ENCODE measurements around the gene POTEJ. TPM values are rescaled to one million over a fixed set of nuclear protein-coding genes. Genes with fewer than 3 reads are reported as not detected.
"Not testable (repeated sequence)": the region's sequence is repeated elsewhere in the genome, so short reads cannot be mapped to it uniquely, and the experiment has no call there.

POTEJ gene
- total and polyA plus RNA-seq, 2 experiments from 2014 or later = not detected

GRCh38 chr2:130582970-130583369 lies 28.3 kb upstream of the POTEJ start:
- H2AFZ ChIP-seq; H3K36me3 ChIP-seq (ENCODE audit: low read depth); H3K4me2 ChIP-seq (ENCODE audit: unreplicated experiment); H3K79me2 ChIP-seq (ENCODE audit: insufficient read depth); DNase-seq; in situ Hi-C loops (cut with MboI); H3K4me1 ChIP-seq (ENCODE audit: insufficient read depth); H3K4me3 ChIP-seq; H4K20me1 ChIP-seq (ENCODE audit: insufficient read depth); H3F3A ChIP-seq (ENCODE audit: insufficient read depth); H3K9me2 ChIP-seq (ENCODE audit: insufficient read depth); H3K9ac ChIP-seq; H3K27me3 ChIP-seq (replicated peaks; ENCODE audit: insufficient read depth); H3K27ac ChIP-seq; H3K9me3 ChIP-seq (ENCODE audit: low read depth): not testable (repeated sequence)
- WGBS, 2 experiments (ENCODE audit: low coverage in 1 of 2, low lambda C conversion rate in 2 of 2, missing lambda C conversion rate in 2 of 2) = 19 to 27% methylated on average over 4 to 5 of the region's 7 CpGs

- H3K4me1 ChIP-seq (ENCODE audit: insufficient read depth); H3K9me2 ChIP-seq (ENCODE audit: insufficient read depth); H3K27ac ChIP-seq; H3K9ac ChIP-seq; H3K36me3 ChIP-seq (ENCODE audit: low read depth); H3K4me3 ChIP-seq; H2AFZ ChIP-seq; H3K79me2 ChIP-seq (ENCODE audit: insufficient read depth); H3K27me3 ChIP-seq (replicated peaks; ENCODE audit: insufficient read depth); H4K20me1 ChIP-seq (ENCODE audit: insufficient read depth); DNase-seq; H3K4me2 ChIP-seq (ENCODE audit: unreplicated experiment); H3F3A ChIP-seq (ENCODE audit: insufficient read depth); H3K9me3 ChIP-seq (ENCODE audit: low read depth); in situ Hi-C loops (cut with MboI): not testable (repeated sequence)
- WGBS, 2 experiments (ENCODE audit: low coverage in 1 of 2, low lambda C conversion rate in 2 of 2, missing lambda C conversion rate in 2 of 2) = 37 to 39% methylated on average over 5 of the region's 7 CpGs
Observed at GRCh38 chr2:130583582-130583981, 27.7 kb upstream of the POTEJ start.

GRCh38 chr2:130584726-130585125 lies 26.5 kb upstream of the POTEJ start:
- 62 to 63% methylated on average over 2 of the region's 4 CpGs for WGBS, 2 experiments (ENCODE audit: low coverage in 1 of 2, low lambda C conversion rate in 2 of 2, missing lambda C conversion rate in 2 of 2)
- in situ Hi-C loops (cut with MboI) = not testable (repeated sequence)

GRCh38 chr2:130588688-130589458 lies 22.4 kb upstream of the POTEJ start:
- no CpG with 5 or more reads among the region's 11 CpGs for WGBS, 2 experiments (ENCODE audit: low coverage in 1 of 2, low lambda C conversion rate in 2 of 2, missing lambda C conversion rate in 2 of 2)

More at GRCh38 chr2:130584726-130585125, 26.5 kb upstream of the POTEJ start:
- not testable (repeated sequence) for H3F3A ChIP-seq (ENCODE audit: insufficient read depth); H4K20me1 ChIP-seq (ENCODE audit: insufficient read depth); H3K4me2 ChIP-seq (ENCODE audit: unreplicated experiment); DNase-seq; H3K4me3 ChIP-seq; H3K9ac ChIP-seq; H3K4me1 ChIP-seq (ENCODE audit: insufficient read depth); H3K79me2 ChIP-seq (ENCODE audit: insufficient read depth); H3K27me3 ChIP-seq (replicated peaks; ENCODE audit: insufficient read depth); H3K36me3 ChIP-seq (ENCODE audit: low read depth); H3K9me2 ChIP-seq (ENCODE audit: insufficient read depth); H3K9me3 ChIP-seq (ENCODE audit: low read depth); H3K27ac ChIP-seq; H2AFZ ChIP-seq

GRCh38 chr2:130590170-130590841 lies 20.9 kb upstream of the POTEJ start:
- H3K9me3 ChIP-seq (ENCODE audit: low read depth); in situ Hi-C loops (cut with MboI); DNase-seq; H3K9ac ChIP-seq; H3K4me1 ChIP-seq (ENCODE audit: insufficient read depth); H2AFZ ChIP-seq; H3K4me3 ChIP-seq; H3K27me3 ChIP-seq (replicated peaks; ENCODE audit: insufficient read depth); H3K36me3 ChIP-seq (ENCODE audit: low read depth); H3K9me2 ChIP-seq (ENCODE audit: insufficient read depth); H3K27ac ChIP-seq; H3F3A ChIP-seq (ENCODE audit: insufficient read depth); H3K79me2 ChIP-seq (ENCODE audit: insufficient read depth); H3K4me2 ChIP-seq (ENCODE audit: unreplicated experiment); H4K20me1 ChIP-seq (ENCODE audit: insufficient read depth): not testable (repeated sequence)
- 8 to 14% methylated on average over 5 of the region's 8 CpGs for WGBS, 2 experiments (ENCODE audit: low coverage in 1 of 2, low lambda C conversion rate in 2 of 2, missing lambda C conversion rate in 2 of 2)

More at GRCh38 chr2:130588688-130589458, 22.4 kb upstream of the POTEJ start:
- H3K36me3 ChIP-seq (ENCODE audit: low read depth); H3K27ac ChIP-seq; DNase-seq; H3K9me2 ChIP-seq (ENCODE audit: insufficient read depth); H3K4me1 ChIP-seq (ENCODE audit: insufficient read depth); H2AFZ ChIP-seq; H3K4me2 ChIP-seq (ENCODE audit: unreplicated experiment); in situ Hi-C loops (cut with MboI); H3K79me2 ChIP-seq (ENCODE audit: insufficient read depth); H4K20me1 ChIP-seq (ENCODE audit: insufficient read depth); H3K4me3 ChIP-seq; H3K27me3 ChIP-seq (replicated peaks; ENCODE audit: insufficient read depth); H3K9ac ChIP-seq; H3K9me3 ChIP-seq (ENCODE audit: low read depth); H3F3A ChIP-seq (ENCODE audit: insufficient read depth): not testable (repeated sequence)

GRCh38 chr2:130590842-130591359 lies 20.3 kb upstream of the POTEJ start:
- H3K79me2 ChIP-seq (ENCODE audit: insufficient read depth); H3K9ac ChIP-seq; H3K9me3 ChIP-seq (ENCODE audit: low read depth); H3K36me3 ChIP-seq (ENCODE audit: low read depth); in situ Hi-C loops (cut with MboI); DNase-seq; H3K4me1 ChIP-seq (ENCODE audit: insufficient read depth); H3K4me2 ChIP-seq (ENCODE audit: unreplicated experiment); H3K4me3 ChIP-seq; H2AFZ ChIP-seq; H3K9me2 ChIP-seq (ENCODE audit: insufficient read depth); H3K27ac ChIP-seq; H4K20me1 ChIP-seq (ENCODE audit: insufficient read depth); H3K27me3 ChIP-seq (replicated peaks; ENCODE audit: insufficient read depth); H3F3A ChIP-seq (ENCODE audit: insufficient read depth): not testable (repeated sequence)
- 1 to 4% methylated on average over 7 of the region's 7 CpGs for WGBS, 2 experiments (ENCODE audit: low coverage in 1 of 2, low lambda C conversion rate in 2 of 2, missing lambda C conversion rate in 2 of 2)

- DNase-seq; H3K79me2 ChIP-seq (ENCODE audit: insufficient read depth); H3K36me3 ChIP-seq (ENCODE audit: low read depth); H4K20me1 ChIP-seq (ENCODE audit: insufficient read depth); H2AFZ ChIP-seq; H3K27ac ChIP-seq; H3K27me3 ChIP-seq (replicated peaks; ENCODE audit: insufficient read depth); H3K9me3 ChIP-seq (ENCODE audit: low read depth); H3K4me2 ChIP-seq (ENCODE audit: unreplicated experiment); H3K4me1 ChIP-seq (ENCODE audit: insufficient read depth); H3K9ac ChIP-seq; H3K4me3 ChIP-seq; H3K9me2 ChIP-seq (ENCODE audit: insufficient read depth); H3F3A ChIP-seq (ENCODE audit: insufficient read depth); in situ Hi-C loops (cut with MboI): not testable (repeated sequence)
- WGBS, 2 experiments (ENCODE audit: low coverage in 1 of 2, low lambda C conversion rate in 2 of 2, missing lambda C conversion rate in 2 of 2) = 4 to 7% methylated on average over 9 to 11 of the region's 40 CpGs
Observed at GRCh38 chr2:130592791-130593414, 18.3 kb upstream of the POTEJ start.

Measured in GM23248 (cell line).